ENCODE results near the gene KIAA0513. TPM values are rescaled to one million over a fixed set of nuclear protein-coding genes. Genes with fewer than 3 reads are reported as not detected.

Gene KIAA0513
- total and polyA plus RNA-seq, 2 experiments from 2014 or later = 5.3 to 5.4 TPM

GRCh38 chr16:85085721-85086120 is 58.1 kb downstream of the KIAA0513 start:
- no peaks in the 10 kb centered on the region for H3K27me3 ChIP-seq (replicated peaks; ENCODE audit: insufficient read depth)
- H3F3A ChIP-seq (ENCODE audit: insufficient read depth) = no peaks in the 10 kb centered on the region
- H3K27ac ChIP-seq = no peak overlapping the region
- no peak overlapping the region for H3K4me3 ChIP-seq
- no peak overlapping the region for H2AFZ ChIP-seq
- DNase-seq = no peak
- no peaks in the 10 kb centered on the region for H3K36me3 ChIP-seq (ENCODE audit: low read depth)
- H3K9me2 ChIP-seq (ENCODE audit: insufficient read depth) = no peaks in the 10 kb centered on the region
- H3K79me2 ChIP-seq (ENCODE audit: insufficient read depth) = no peaks in the 10 kb centered on the region
- H3K4me1 ChIP-seq (ENCODE audit: insufficient read depth) = no peaks in the 10 kb centered on the region
- H4K20me1 ChIP-seq (ENCODE audit: insufficient read depth) = no peaks in the 10 kb centered on the region
- WGBS, 2 experiments (ENCODE audit: low coverage in 1 of 2, low lambda C conversion rate in 2 of 2, missing lambda C conversion rate in 2 of 2) = 93 to 96% methylated on average over 14 to 17 of the region's 17 CpGs
- H3K9me3 ChIP-seq (ENCODE audit: low read depth) = no peaks in the 10 kb centered on the region
- H3K9ac ChIP-seq = no peak overlapping the region
- TF ChIP-seq EZH2 (IDR thresholded peaks at IDR 0.05; ENCODE audit: insufficient read depth, poor library complexity, severe bottlenecking) (no peak), EZH2phosphoT487 (IDR thresholded peaks at IDR 0.05; ENCODE audit: insufficient read depth, low read depth) (no peak)
- in situ Hi-C loops (cut with MboI) = no loop called here
- no peak overlapping the region for H3K4me2 ChIP-seq (ENCODE audit: unreplicated experiment)

GRCh38 chr16:85086347-85087291 is 59.0 kb downstream of the KIAA0513 start:
- H3K4me3 ChIP-seq = no peak overlapping the region
- H3K27ac ChIP-seq = no peak overlapping the region
- peak; percentile 74 for DNase-seq
- H3F3A ChIP-seq (ENCODE audit: insufficient read depth) = no peaks in the 10 kb centered on the region
- H3K36me3 ChIP-seq (ENCODE audit: low read depth) = no peaks in the 10 kb centered on the region
- WGBS, 2 experiments (ENCODE audit: low coverage in 1 of 2, low lambda C conversion rate in 2 of 2, missing lambda C conversion rate in 2 of 2) = 83 to 85% methylated on average over 36 to 37 of the region's 37 CpGs
- TF ChIP-seq EZH2 (IDR thresholded peaks at IDR 0.05; ENCODE audit: insufficient read depth, poor library complexity, severe bottlenecking) = no peak
- TF ChIP-seq EZH2phosphoT487 (IDR thresholded peaks at IDR 0.05; ENCODE audit: insufficient read depth, low read depth) = no peak
- H2AFZ ChIP-seq = no peak overlapping the region
- in situ Hi-C loops (cut with MboI) = no loop called here
- H3K79me2 ChIP-seq (ENCODE audit: insufficient read depth) = no peaks in the 10 kb centered on the region
- H3K9me3 ChIP-seq (ENCODE audit: low read depth) = no peaks in the 10 kb centered on the region
- no peaks in the 10 kb centered on the region for H3K4me1 ChIP-seq (ENCODE audit: insufficient read depth)
- no peaks in the 10 kb centered on the region for H3K27me3 ChIP-seq (replicated peaks; ENCODE audit: insufficient read depth)
- H3K9me2 ChIP-seq (ENCODE audit: insufficient read depth) = no peaks in the 10 kb centered on the region
- no peaks in the 10 kb centered on the region for H4K20me1 ChIP-seq (ENCODE audit: insufficient read depth)
- H3K9ac ChIP-seq = no peak overlapping the region
- no peak overlapping the region for H3K4me2 ChIP-seq (ENCODE audit: unreplicated experiment)

- Histone ChIP-seq H3K9me2 (ENCODE audit: insufficient read depth) (no peaks in the 10 kb centered on the region), H3K4me2 (ENCODE audit: unreplicated experiment) (no peak overlapping the region), H3K4me1 (ENCODE audit: insufficient read depth) (no peaks in the 10 kb centered on the region), H3K27me3 (replicated peaks; ENCODE audit: insufficient read depth) (no peaks in the 10 kb centered on the region), H2AFZ (no peak overlapping the region), H3F3A (ENCODE audit: insufficient read depth) (no peaks in the 10 kb centered on the region), H3K9ac (no peak overlapping the region), H3K36me3 (ENCODE audit: low read depth) (no peaks in the 10 kb centered on the region), H3K9me3 (ENCODE audit: low read depth) (no peaks in the 10 kb centered on the region), H3K27ac (no peak overlapping the region), H3K79me2 (ENCODE audit: insufficient read depth) (no peaks in the 10 kb centered on the region), H4K20me1 (ENCODE audit: insufficient read depth) (no peaks in the 10 kb centered on the region), H3K4me3 (no peak overlapping the region)
- in situ Hi-C loops (cut with MboI) = no loop called here
- TF ChIP-seq EZH2phosphoT487 (IDR thresholded peaks at IDR 0.05; ENCODE audit: insufficient read depth, low read depth) (no peak), EZH2 (IDR thresholded peaks at IDR 0.05; ENCODE audit: insufficient read depth, poor library complexity, severe bottlenecking) (no peak)
- no peak for DNase-seq
- WGBS, 2 experiments (ENCODE audit: low coverage in 1 of 2, low lambda C conversion rate in 2 of 2, missing lambda C conversion rate in 2 of 2) = 97 to 98% methylated on average over 20 to 21 of the region's 21 CpGs
Measured at GRCh38 chr16:85087899-85088569, 60.4 kb downstream of the KIAA0513 start.

GRCh38 chr16:85088570-85089199 is 61.1 kb downstream of the KIAA0513 start:
- Histone ChIP-seq H3K27ac (no peak overlapping the region), H3K9me3 (ENCODE audit: low read depth) (no peaks in the 10 kb centered on the region), H3K36me3 (ENCODE audit: low read depth) (no peaks in the 10 kb centered on the region), H3K4me1 (ENCODE audit: insufficient read depth) (no peaks in the 10 kb centered on the region), H3K27me3 (replicated peaks; ENCODE audit: insufficient read depth) (no peaks in the 10 kb centered on the region), H2AFZ (no peak overlapping the region), H3K4me2 (ENCODE audit: unreplicated experiment) (no peak overlapping the region), H4K20me1 (ENCODE audit: insufficient read depth) (no peaks in the 10 kb centered on the region), H3K4me3 (no peak overlapping the region), H3K9ac (no peak overlapping the region), H3F3A (ENCODE audit: insufficient read depth) (no peaks in the 10 kb centered on the region), H3K79me2 (ENCODE audit: insufficient read depth) (no peaks in the 10 kb centered on the region), H3K9me2 (ENCODE audit: insufficient read depth) (no peaks in the 10 kb centered on the region)
- DNase-seq = no peak
- TF ChIP-seq EZH2phosphoT487 (IDR thresholded peaks at IDR 0.05; ENCODE audit: insufficient read depth, low read depth) (no peak), EZH2 (IDR thresholded peaks at IDR 0.05; ENCODE audit: insufficient read depth, poor library complexity, severe bottlenecking) (no peak)
- in situ Hi-C loops (cut with MboI) = no loop called here
- 89 to 91% methylated on average over 21 to 31 of the region's 31 CpGs for WGBS, 2 experiments (ENCODE audit: low coverage in 1 of 2, low lambda C conversion rate in 2 of 2, missing lambda C conversion rate in 2 of 2)

Measured in GM23248 (cell line).